ENCODE measurements around the gene RAPGEF1.

RAPGEF1 gene

DNA sequence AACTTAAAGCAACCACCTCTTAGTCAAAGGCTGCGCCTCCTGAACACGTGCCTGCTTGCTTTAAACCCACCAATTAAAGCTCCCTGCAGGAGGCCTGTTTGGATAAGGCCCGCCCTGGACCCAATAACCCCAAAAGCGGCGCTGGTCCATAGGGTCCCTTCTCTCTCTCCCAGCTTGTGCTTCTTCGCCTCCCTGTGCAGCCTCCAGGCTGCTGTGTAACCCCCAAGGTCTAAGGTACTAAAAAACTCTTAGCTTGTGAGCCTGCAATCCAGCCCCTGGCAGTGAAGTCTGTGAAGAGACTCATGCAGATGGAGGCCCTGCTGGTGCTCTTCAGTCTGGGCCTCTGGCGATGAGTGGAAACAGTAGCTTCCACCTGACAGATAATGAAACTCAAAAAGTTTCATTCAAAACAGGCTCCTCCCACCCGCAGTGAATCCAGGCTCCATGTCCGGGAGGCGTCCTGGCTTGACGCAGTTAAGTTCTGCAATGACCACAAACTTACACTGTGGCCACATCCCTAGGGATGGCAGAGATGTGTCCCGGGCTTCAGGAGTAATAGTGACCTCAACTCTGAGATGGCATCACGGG lies 97.3 kb downstream of the RAPGEF1 start:
- TF ChIP-seq, protein P1, sequence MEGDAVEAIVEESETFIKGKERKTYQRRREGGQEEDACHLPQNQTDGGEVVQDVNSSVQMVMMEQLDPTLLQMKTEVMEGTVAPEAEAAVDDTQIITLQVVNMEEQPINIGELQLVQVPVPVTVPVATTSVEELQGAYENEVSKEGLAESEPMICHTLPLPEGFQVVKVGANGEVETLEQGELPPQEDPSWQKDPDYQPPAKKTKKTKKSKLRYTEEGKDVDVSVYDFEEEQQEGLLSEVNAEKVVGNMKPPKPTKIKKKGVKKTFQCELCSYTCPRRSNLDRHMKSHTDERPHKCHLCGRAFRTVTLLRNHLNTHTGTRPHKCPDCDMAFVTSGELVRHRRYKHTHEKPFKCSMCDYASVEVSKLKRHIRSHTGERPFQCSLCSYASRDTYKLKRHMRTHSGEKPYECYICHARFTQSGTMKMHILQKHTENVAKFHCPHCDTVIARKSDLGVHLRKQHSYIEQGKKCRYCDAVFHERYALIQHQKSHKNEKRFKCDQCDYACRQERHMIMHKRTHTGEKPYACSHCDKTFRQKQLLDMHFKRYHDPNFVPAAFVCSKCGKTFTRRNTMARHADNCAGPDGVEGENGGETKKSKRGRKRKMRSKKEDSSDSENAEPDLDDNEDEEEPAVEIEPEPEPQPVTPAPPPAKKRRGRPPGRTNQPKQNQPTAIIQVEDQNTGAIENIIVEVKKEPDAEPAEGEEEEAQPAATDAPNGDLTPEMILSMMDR (IDR thresholded peaks at IDR 0.05; ENCODE audit: low read length): no peak
- TF ChIP-seq EZH2phosphoT487 (IDR thresholded peaks at IDR 0.05; ENCODE audit: low read length): no peak
- TF ChIP-seq EZH2 (optimal IDR thresholded peaks at IDR 0.05; ENCODE audit: low read depth, low read length): no peak

DNA sequence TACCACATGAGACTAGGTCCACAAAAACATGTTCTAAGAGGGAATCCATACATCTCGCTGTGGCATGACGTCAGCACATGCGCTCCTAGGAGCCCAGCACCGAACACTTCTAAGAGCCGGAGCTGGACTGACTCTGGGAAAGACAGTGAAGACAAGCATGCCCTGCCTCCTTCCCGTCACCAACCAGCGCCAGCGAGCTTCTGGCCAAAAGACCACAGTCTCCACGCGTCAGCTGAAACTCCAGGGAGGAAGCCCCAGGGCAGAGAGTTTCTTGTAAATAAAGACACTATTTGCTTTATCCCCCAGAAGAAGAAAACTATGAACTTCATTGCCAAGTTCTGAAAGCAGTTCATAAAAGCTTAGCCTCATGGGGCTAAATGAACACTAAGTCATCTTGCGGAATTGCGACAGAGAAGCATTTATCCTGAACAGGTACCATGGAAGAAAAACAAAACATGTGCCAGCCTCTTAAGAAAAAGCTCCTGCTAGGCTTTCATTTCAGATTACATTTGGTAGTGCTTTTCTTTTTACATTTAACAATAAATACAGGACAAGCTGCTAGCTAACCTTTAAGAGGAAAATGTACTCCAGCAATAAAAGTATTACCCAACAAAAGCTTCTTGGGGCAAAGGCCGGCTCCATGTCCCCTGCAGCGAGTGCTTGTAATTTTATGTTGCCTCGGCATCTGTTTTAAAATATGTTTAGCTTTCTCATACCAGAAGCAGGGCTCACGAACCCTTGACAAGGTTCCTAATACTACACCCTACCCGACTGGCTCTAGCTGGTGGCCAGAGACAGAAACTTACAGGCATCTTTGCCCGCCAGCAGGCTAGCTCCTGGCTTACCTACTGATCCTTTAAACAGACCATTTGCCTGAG lies 98.0 kb downstream of the RAPGEF1 start:
- H4K20me1 ChIP-seq (ENCODE audit: insufficient read depth, low read length): 0 out of 2 replicates have a peak, but pooled peaks cover 5% of the 10 kb centered on the region
- peaks cover 25% of the 10 kb centered on the region for H3K4me1 ChIP-seq (ENCODE audit: low read length)
- peaks cover 88% of the 10 kb centered on the region for H3K79me2 ChIP-seq (ENCODE audit: low read length)
- no peak for DNase-seq
- H3K9me3 ChIP-seq (replicated peaks; ENCODE audit: insufficient read depth, low read length): no peaks in the 10 kb centered on the region
- no peaks in the 10 kb centered on the region; the same call in none of the 2 replicates for H3K36me3 ChIP-seq (replicated peaks; ENCODE audit: insufficient read depth, low read length)
- no peak overlapping the region for H2AFZ ChIP-seq (ENCODE audit: low read length)
- H3K4me2 ChIP-seq (ENCODE audit: low read depth, low read length): no peak overlapping the region
- H3K27me3 ChIP-seq (replicated peaks; ENCODE audit: insufficient read depth, low read length): no peaks in the 10 kb centered on the region
- peaks cover 4% of the 10 kb centered on the region; the same call in 1 of the 2 replicates for H3F3A ChIP-seq (ENCODE audit: insufficient read depth, low read length)
- no peaks in the 10 kb centered on the region for H3K9me2 ChIP-seq (replicated peaks; ENCODE audit: insufficient read depth, low read length)
- TF ChIP-seq, protein P1 (IDR thresholded peaks at IDR 0.05; ENCODE audit: low read length): no peak
- TF ChIP-seq EZH2 (optimal IDR thresholded peaks at IDR 0.05; ENCODE audit: low read depth, low read length) (no peak), EZH2phosphoT487 (IDR thresholded peaks at IDR 0.05; ENCODE audit: low read length) (no peak)
- no peak overlapping the region for H3K4me3 ChIP-seq (ENCODE audit: low read length)
- peak overlapping the region; percentile 36; the same call in 1 of the 2 replicates for H3K27ac ChIP-seq (ENCODE audit: low read length)
- no peak overlapping the region for H3K9ac ChIP-seq (ENCODE audit: low read length)

More for the DNA sequence above, 97.3 kb downstream of the RAPGEF1 start:
- Histone ChIP-seq H3K79me2 (ENCODE audit: low read length) (peaks cover 95% of the 10 kb centered on the region), H3K9me3 (replicated peaks; ENCODE audit: insufficient read depth, low read length) (no peaks in the 10 kb centered on the region), H2AFZ (ENCODE audit: low read length) (no peak overlapping the region), H3F3A (ENCODE audit: insufficient read depth, low read length) (peaks cover 4% of the 10 kb centered on the region; the same call in 1 of the 2 replicates), H3K27ac (ENCODE audit: low read length) (peak overlapping the region; percentile 36; the same call in 1 of the 2 replicates), H3K9ac (ENCODE audit: low read length) (no peak overlapping the region), H3K4me2 (ENCODE audit: low read depth, low read length) (peak overlapping the region; percentile 23; the same call in 1 of the 2 replicates), H3K27me3 (replicated peaks; ENCODE audit: insufficient read depth, low read length) (no peaks in the 10 kb centered on the region), H4K20me1 (ENCODE audit: insufficient read depth, low read length) (0 out of 2 replicates have a peak, but pooled peaks cover 5% of the 10 kb centered on the region), H3K9me2 (replicated peaks; ENCODE audit: insufficient read depth, low read length) (no peaks in the 10 kb centered on the region), H3K36me3 (replicated peaks; ENCODE audit: insufficient read depth, low read length) (no peaks in the 10 kb centered on the region; the same call in none of the 2 replicates), H3K4me1 (ENCODE audit: low read length) (peaks cover 29% of the 10 kb centered on the region), H3K4me3 (ENCODE audit: low read length) (no peak overlapping the region)
- DNase-seq: peak; percentile 68

DNA sequence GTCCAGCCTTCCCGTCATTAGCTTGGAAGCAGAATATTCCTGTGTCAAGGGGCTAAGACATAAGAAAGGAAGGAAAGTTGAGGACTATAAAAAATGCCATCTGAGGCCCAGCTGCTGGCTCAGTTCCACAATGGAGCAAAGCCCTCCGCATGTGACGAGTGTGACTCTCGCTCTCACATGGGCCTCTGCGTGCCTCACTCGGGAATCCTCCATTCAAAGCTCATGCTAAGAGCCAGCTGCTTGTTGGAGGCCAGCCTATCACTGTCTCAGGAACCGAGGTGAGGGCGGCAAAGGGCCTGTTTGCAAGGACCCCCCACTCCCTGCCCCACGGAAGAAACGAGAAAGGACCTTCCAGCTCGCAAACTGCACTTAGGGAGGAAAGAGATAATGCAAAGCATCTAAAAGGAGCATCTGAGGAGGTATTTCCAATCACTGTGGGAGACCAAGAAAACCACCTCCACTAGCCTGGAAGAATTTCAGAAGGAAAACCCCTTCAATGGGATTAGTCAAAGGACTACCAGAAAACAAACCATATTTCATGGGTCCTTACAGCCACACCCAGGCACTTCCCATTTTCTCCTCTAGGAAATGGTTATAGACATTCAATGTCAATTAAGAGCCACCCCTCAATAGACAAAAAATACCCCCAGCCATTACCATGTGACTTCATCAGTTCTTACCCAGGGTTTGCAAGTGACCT lies 99.3 kb downstream of the RAPGEF1 start:
- TF ChIP-seq, protein P1 (IDR thresholded peaks at IDR 0.05; ENCODE audit: low read length): no peak
- TF ChIP-seq EZH2 (optimal IDR thresholded peaks at IDR 0.05; ENCODE audit: low read depth, low read length): no peak
- no peak for TF ChIP-seq EZH2phosphoT487 (IDR thresholded peaks at IDR 0.05; ENCODE audit: low read length)
- 0 out of 2 replicates have a peak, but pooled peaks cover 5% of the 10 kb centered on the region for H4K20me1 ChIP-seq (ENCODE audit: insufficient read depth, low read length)
- no peaks in the 10 kb centered on the region for H3K9me2 ChIP-seq (replicated peaks; ENCODE audit: insufficient read depth, low read length)
- DNase-seq: no peak
- H2AFZ ChIP-seq (ENCODE audit: low read length): no peak overlapping the region
- peaks cover 81% of the 10 kb centered on the region for H3K79me2 ChIP-seq (ENCODE audit: low read length)
- H3K4me2 ChIP-seq (ENCODE audit: low read depth, low read length): no peak overlapping the region
- no peaks in the 10 kb centered on the region for H3K27me3 ChIP-seq (replicated peaks; ENCODE audit: insufficient read depth, low read length)
- H3K4me3 ChIP-seq (ENCODE audit: low read length): no peak overlapping the region
- H3F3A ChIP-seq (ENCODE audit: insufficient read depth, low read length): peaks cover 4% of the 10 kb centered on the region; the same call in 1 of the 2 replicates
- H3K9me3 ChIP-seq (replicated peaks; ENCODE audit: insufficient read depth, low read length): no peaks in the 10 kb centered on the region
- H3K9ac ChIP-seq (ENCODE audit: low read length): no peak overlapping the region
- no peaks in the 10 kb centered on the region; the same call in none of the 2 replicates for H3K36me3 ChIP-seq (replicated peaks; ENCODE audit: insufficient read depth, low read length)
- H3K4me1 ChIP-seq (ENCODE audit: low read length): peaks cover 17% of the 10 kb centered on the region
- no peak overlapping the region for H3K27ac ChIP-seq (ENCODE audit: low read length)
